NCI-H146 treated with DMSO at 0.1 percent for 48 hours (cell line): ENCODE data around the gene EFNA4.

Experiments used
- DNase-seq: peaks from one replicate; lab custom pipeline; 2025; ENCODE audit not compliant: unreplicated experiment; lab: John Stamatoyannopoulos, UW

Gene EFNA4

GRCh38 chr1:155085504-155086127, 22.1 kb downstream of the EFNA4 start:
- DNase-seq: no peak

- DNase-seq: peak; percentile 26
Observed at GRCh38 chr1:155086128-155086741, 22.7 kb downstream of the EFNA4 start.

GRCh38 chr1:155086856-155087535, 23.5 kb downstream of the EFNA4 start:
- no peak for DNase-seq

- DNase-seq: peak; percentile 59
Observed at GRCh38 chr1:155091071-155092051, 27.8 kb downstream of the EFNA4 start.

GRCh38 chr1:155092131-155092530, 28.6 kb downstream of the EFNA4 start:
- DNase-seq: no peak

- no peak for DNase-seq
Observed at GRCh38 chr1:155092641-155093040, 29.1 kb downstream of the EFNA4 start.

- peak; percentile 23 for DNase-seq
Observed at GRCh38 chr1:155093911-155094621, 30.5 kb downstream of the EFNA4 start.

- no peak for DNase-seq
Observed at GRCh38 chr1:155094622-155094948, 31.0 kb downstream of the EFNA4 start.

GRCh38 chr1:155099331-155099730, 35.8 kb downstream of the EFNA4 start:
- DNase-seq: no peak

- no peak for DNase-seq
Observed at GRCh38 chr1:155103325-155103724, 39.8 kb downstream of the EFNA4 start.

- DNase-seq: no peak
Observed at GRCh38 chr1:155104605-155105534, 41.3 kb downstream of the EFNA4 start.

GRCh38 chr1:155105604-155106011, 42.1 kb downstream of the EFNA4 start:
- DNase-seq: no peak

GRCh38 chr1:155106862-155107261, 43.3 kb downstream of the EFNA4 start:
- no peak for DNase-seq

- DNase-seq: no peak
Observed at GRCh38 chr1:155107309-155108264, 44.0 kb downstream of the EFNA4 start.

- no peak for DNase-seq
Observed at GRCh38 chr1:155108296-155108695, 44.8 kb downstream of the EFNA4 start.

GRCh38 chr1:155110381-155110780, 46.8 kb downstream of the EFNA4 start:
- no peak for DNase-seq

GRCh38 chr1:155110826-155111225, 47.3 kb downstream of the EFNA4 start:
- DNase-seq: no peak

- no peak for DNase-seq
Observed at GRCh38 chr1:155113450-155113980, 50.0 kb downstream of the EFNA4 start.
